ENCODE data around the gene NDUFS7. TPM values are rescaled to one million over a fixed set of nuclear protein-coding genes. Genes with fewer than 3 reads are reported as not detected.

Gene NDUFS7
- total RNA-seq, 2 experiments from 2014 or later, result 93.4 to 113 TPM

GRCh38 chr19:1399079-1399478 is 15.4 kb downstream of the NDUFS7 start:
- H3K4me3 Mint-ChIP-seq, result no peak overlapping the region

GRCh38 chr19:1399745-1400144 is 16.0 kb downstream of the NDUFS7 start:
- no peak for DNase-seq
- H3K36me3 Mint-ChIP-seq (ENCODE audit: low read depth), result peaks cover 1% of the 10 kb centered on the region
- no peak overlapping the region for H3K4me3 Mint-ChIP-seq
- ChIA-PET POLR2A (no interaction called here), CTCF (no interaction called here)
- H3K27me3 Mint-ChIP-seq, result peaks cover 2% of the 10 kb centered on the region
- H3K9me3 Mint-ChIP-seq (ENCODE audit: low read depth), result no peaks in the 10 kb centered on the region
- intact Hi-C loops (cut with DNase I, micrococcal nuclease), result no loop called here
- ATAC-seq, result no peak
- no peak overlapping the region for H3K27ac Mint-ChIP-seq
- peaks cover 15% of the 10 kb centered on the region for H3K4me1 Mint-ChIP-seq

More at GRCh38 chr19:1399079-1399478, 15.4 kb downstream of the NDUFS7 start:
- DNase-seq (no peak), ATAC-seq (no peak)
- CTCF ChIA-PET, result interaction anchor here (1.0 kb wide), 1 partner anchor 11 kb away, joined by 4 read pairs; no protein-coding TSS in a partner anchor
- Mint-ChIP-seq H3K36me3 (ENCODE audit: low read depth) (peaks cover 1% of the 10 kb centered on the region), H3K9me3 (ENCODE audit: low read depth) (no peaks in the 10 kb centered on the region), H3K27ac (no peak overlapping the region), H3K4me1 (peaks cover 15% of the 10 kb centered on the region), H3K27me3 (peaks cover 2% of the 10 kb centered on the region)
- intact Hi-C loops (cut with DNase I, micrococcal nuclease), result no loop called here
- POLR2A ChIA-PET, result no interaction called here

- DNase-seq (no peak), ATAC-seq (peak; percentile 15)
- Mint-ChIP-seq H3K36me3 (ENCODE audit: low read depth) (peaks cover 1% of the 10 kb centered on the region), H3K4me3 (peak overlapping the region; percentile 71), H3K4me1 (peaks cover 15% of the 10 kb centered on the region), H3K9me3 (ENCODE audit: low read depth) (no peaks in the 10 kb centered on the region), H3K27me3 (peaks cover 2% of the 10 kb centered on the region), H3K27ac (no peak overlapping the region)
- intact Hi-C loops (cut with DNase I, micrococcal nuclease), result loop anchor here in 1 of 2 experiments (1.0 kb wide), 2 partner anchors 17 to 46 kb away; partner anchors contain the start of gene NDUFS7
- ChIA-PET POLR2A (interaction anchor here (0.6 kb wide), 1 partner anchor 43 kb away, joined by 3 read pairs; no protein-coding TSS in a partner anchor), CTCF (interaction anchor here (0.6 to 0.7 kb wide), 3 partner anchors 14 to 37 kb away, joined by 3 read pairs; no protein-coding TSS in a partner anchor)
These were observed 16.8 kb downstream of the NDUFS7 start for GRCh38 chr19:1400281-1401137.

- H3K27ac Mint-ChIP-seq, result no peak within 1 kb of the TSS
- ChIA-PET CTCF (interaction anchor here (0.6 to 0.7 kb wide), 3 partner anchors 15 to 36 kb away, joined by 3 read pairs; no protein-coding TSS in a partner anchor), POLR2A (interaction anchor here (0.6 kb wide), 1 partner anchor 43 kb away, joined by 3 read pairs; no protein-coding TSS in a partner anchor)
- DNase-seq (peak; percentile 76), ATAC-seq (peak; percentile 78)
- peaks cover 12% of the 10 kb centered on the region for H3K4me1 Mint-ChIP-seq
- peaks cover 1% of the 10 kb centered on the region for H3K36me3 Mint-ChIP-seq (ENCODE audit: low read depth)
- peaks cover 2% of the 10 kb centered on the region for H3K27me3 Mint-ChIP-seq
- intact Hi-C loops (cut with DNase I, micrococcal nuclease), result loop anchor here in 1 of 2 experiments (1.0 kb wide), 2 partner anchors 18 to 47 kb away; partner anchors contain the start of gene NDUFS7
- peak within 1 kb of the TSS; percentile 71 for H3K4me3 Mint-ChIP-seq
- no peaks in the 10 kb centered on the region for H3K9me3 Mint-ChIP-seq (ENCODE audit: low read depth)
These were observed 17.6 kb downstream of the NDUFS7 start, which contains the start of gene GAMT for GRCh38 chr19:1401138-1401888. Gene GAMT, minus strand, starts transcription at chr19:1401542. Its CDS starts 66 bp downstream, at chr19:1401476.

GRCh38 chr19:1401889-1402217 is 18.1 kb downstream of the NDUFS7 start:
- Mint-ChIP-seq H3K27ac (no peak overlapping the region), H3K4me1 (peaks cover 15% of the 10 kb centered on the region), H3K36me3 (ENCODE audit: low read depth) (peaks cover 1% of the 10 kb centered on the region), H3K9me3 (ENCODE audit: low read depth) (no peaks in the 10 kb centered on the region), H3K27me3 (peaks cover 2% of the 10 kb centered on the region), H3K4me3 (peak overlapping the region; percentile 50)
- ChIA-PET POLR2A (no interaction called here), CTCF (no interaction called here)
- intact Hi-C loops (cut with DNase I, micrococcal nuclease), result loop anchor here in 1 of 2 experiments (1.0 kb wide), 2 partner anchors 19 to 48 kb away; partner anchors contain the start of gene NDUFS7
- no peak for DNase-seq
- no peak for ATAC-seq

- Mint-ChIP-seq H3K27me3 (peaks cover 2% of the 10 kb centered on the region), H3K36me3 (ENCODE audit: low read depth) (peaks cover 1% of the 10 kb centered on the region), H3K4me1 (peaks cover 15% of the 10 kb centered on the region), H3K27ac (peak overlapping the region; percentile 58), H3K9me3 (ENCODE audit: low read depth) (no peaks in the 10 kb centered on the region), H3K4me3 (peak overlapping the region; percentile 49)
- CTCF ChIA-PET, result interaction anchor here (0.9 to 1.4 kb wide), 4 partner anchors 10 to 159 kb away, joined by 3 to 4 read pairs (median 3); no protein-coding TSS in a partner anchor
- ATAC-seq (no peak), DNase-seq (no peak)
- POLR2A ChIA-PET, result no interaction called here
- intact Hi-C loops (cut with DNase I, micrococcal nuclease), result no loop called here
These were observed 18.8 kb downstream of the NDUFS7 start for GRCh38 chr19:1402411-1403070.

- Mint-ChIP-seq H3K27me3 (peaks cover 2% of the 10 kb centered on the region), H3K36me3 (ENCODE audit: low read depth) (peaks cover 23% of the 10 kb centered on the region), H3K27ac (peak overlapping the region; percentile 72), H3K9me3 (ENCODE audit: low read depth) (no peaks in the 10 kb centered on the region), H3K4me1 (peaks cover 43% of the 10 kb centered on the region), H3K4me3 (peak overlapping the region; percentile 65)
- ChIA-PET CTCF (no interaction called here), POLR2A (no interaction called here)
- intact Hi-C loops (cut with DNase I, micrococcal nuclease), result loop anchor here (1.0 to 5.0 kb wide), 22 partner anchors 24 to 829 kb away; partner anchors contain the start of genes FAM174C (in 2 of the 2), RPS15 (in 2 of the 2), ADAMTSL5 (in 1 of the 2) and ATP8B3 (in 1 of the 2)
- ATAC-seq (peak; percentile 83), DNase-seq (peak; percentile 99)
These were observed 23.2 kb downstream of the NDUFS7 start for GRCh38 chr19:1406774-1407527.

- H3K4me1 Mint-ChIP-seq, result peaks cover 45% of the 10 kb centered on the region
- ChIA-PET CTCF (interaction anchor here (1.0 kb wide), 1 partner anchor 33 kb away, joined by 4 read pairs; no protein-coding TSS in a partner anchor), POLR2A (interaction anchor here (1.4 kb wide), 1 partner anchor 139 kb away, joined by 3 read pairs; the partner anchor contains the start of gene CIRBP)
- ATAC-seq (no peak), DNase-seq (peak; percentile 46)
- H3K27ac Mint-ChIP-seq, result peak within 1 kb of the TSS; percentile 72
- peak within 1 kb of the TSS; percentile 83 for H3K4me3 Mint-ChIP-seq
- intact Hi-C loops (cut with DNase I, micrococcal nuclease), result loop anchor here (1.0 to 5.0 kb wide), 22 partner anchors 24 to 829 kb away; partner anchors contain the start of genes FAM174C (in 2 of the 2), NDUFS7 (in 2 of the 2), RPS15 (in 2 of the 2) and ADAMTSL5 (in 1 of the 2)
- no peaks in the 10 kb centered on the region for H3K9me3 Mint-ChIP-seq (ENCODE audit: low read depth)
- peaks cover 1% of the 10 kb centered on the region for H3K27me3 Mint-ChIP-seq
- H3K36me3 Mint-ChIP-seq (ENCODE audit: low read depth), result peaks cover 24% of the 10 kb centered on the region
These were observed 24.0 kb downstream of the NDUFS7 start, which contains the start of gene DAZAP1 for GRCh38 chr19:1407528-1408299. Gene DAZAP1, plus strand, starts transcription at chr19:1407586. Its CDS starts 188 bp downstream, at chr19:1407774.
